ENCODE measurements around the gene RNF157. TPM values are rescaled to one million over a fixed set of nuclear protein-coding genes. Genes with fewer than 3 reads are reported as not detected.

RNF157 gene
- total and polyA plus RNA-seq, 3 experiments from 2014 or later = 10.7 to 13.9 (median 13.9) TPM

DNA sequence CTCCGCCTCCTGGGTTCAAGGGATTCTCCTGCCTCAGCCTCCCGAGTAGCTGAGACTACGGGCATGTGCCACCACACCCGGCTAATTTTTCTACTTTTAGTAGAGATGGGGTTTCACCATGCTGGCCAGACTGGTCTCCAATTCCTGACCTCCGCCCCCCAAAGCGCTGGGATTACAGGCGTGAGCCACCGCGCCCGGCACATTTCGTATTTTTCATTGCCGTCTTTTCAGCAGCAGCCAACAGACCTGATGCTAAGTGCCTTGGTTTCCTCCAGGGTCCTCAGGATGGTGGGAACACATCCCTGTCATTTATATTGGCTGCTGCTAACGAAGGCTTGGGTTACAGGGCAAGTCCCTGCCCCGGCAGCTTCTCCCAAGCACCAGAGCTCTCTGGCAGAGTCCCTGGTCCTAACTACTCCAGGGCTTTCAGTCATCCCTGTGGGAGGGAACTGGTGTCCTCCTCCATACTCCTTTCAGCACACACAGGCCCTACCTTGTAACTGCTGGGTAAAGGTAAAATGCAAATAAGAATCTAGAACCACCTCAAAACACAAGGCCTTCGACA is 1.5 kb upstream of the RNF157 start:
- Histone ChIP-seq H3K27me3 (ENCODE audit: insufficient read depth, low read length, poor library complexity, severe bottlenecking) (no peaks in the 10 kb centered on the region), H3K4me3 (ENCODE audit: low read length) (peak overlapping the region; percentile 49), H3K27ac (ENCODE audit: low read depth, low read length) (peak overlapping the region; percentile 55), H3K36me3 (ENCODE audit: insufficient read depth, low read length) (no peaks in the 10 kb centered on the region), H3K4me1 (ENCODE audit: insufficient read depth, low read length) (peaks cover 68% of the 10 kb centered on the region), H3K9me3 (ENCODE audit: low read length) (no peaks in the 10 kb centered on the region)
- Mint-ChIP-seq H3K27ac (peak overlapping the region in 5 of 8 donors; percentile 52 to 96 (median 93)), H3K4me3 (peak overlapping the region in 6 of 7 donors; percentile 84 to 94 (median 90)), H3K36me3 (peaks cover 0 to 2% (median 0%) of the 10 kb centered on the region in 3 donors), H3K4me1 (peaks cover 35 to 66% (median 65%) of the 10 kb centered on the region in 3 donors), H3K9me3 (peaks cover 0 to under 1% (median 0%) of the 10 kb centered on the region in 5 donors), H3K27me3 (no peaks in the 10 kb centered on the region)
- ChIA-PET POLR2A (interaction anchor here (1.0 to 2.1 kb wide), 7 partner anchors 10 to 61 kb away, joined by 3 to 19 read pairs (median 4); partner anchors contain the start of gene UBALD2), CTCF (interaction anchor here (1.9 kb wide), 2 partner anchors 37 to 62 kb away, joined by 4 to 8 read pairs; no protein-coding TSS in a partner anchor)
- DNase-seq = no peak

DNA sequence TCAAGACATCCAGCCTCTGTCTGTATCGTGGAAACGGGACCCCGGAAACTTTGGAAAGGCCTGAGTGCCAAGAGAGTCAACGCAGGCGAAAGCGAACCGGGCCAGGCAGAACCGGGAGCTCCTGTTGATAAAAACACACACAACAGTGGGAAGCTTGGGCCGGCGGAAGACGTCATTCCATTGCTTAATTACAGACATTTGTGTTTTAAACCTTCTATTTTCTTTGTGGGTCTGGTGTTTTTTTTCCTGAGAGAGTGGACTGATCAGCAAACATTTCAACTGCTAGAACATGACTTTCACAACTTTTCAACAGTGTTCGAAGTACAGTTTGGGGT is 878 bp upstream of the RNF157 start:
- Histone ChIP-seq H3K36me3 (ENCODE audit: insufficient read depth, low read length) (no peaks in the 10 kb centered on the region), H3K27me3 (ENCODE audit: insufficient read depth, low read length, poor library complexity, severe bottlenecking) (no peaks in the 10 kb centered on the region), H3K4me1 (ENCODE audit: insufficient read depth, low read length) (peaks cover 62% of the 10 kb centered on the region), H3K27ac (ENCODE audit: low read depth, low read length) (peak overlapping the region; percentile 55), H3K4me3 (ENCODE audit: low read length) (peak overlapping the region; percentile 49), H3K9me3 (ENCODE audit: low read length) (no peaks in the 10 kb centered on the region)
- peak overlapping the region; percentile 34 to 96 (median 90) for H3K27ac Mint-ChIP-seq
- no peaks in the 10 kb centered on the region for H3K27me3 Mint-ChIP-seq
- DNase-seq = no peak
- ChIA-PET POLR2A (interaction anchor here (1.0 to 2.1 kb wide), 7 partner anchors 11 to 60 kb away, joined by 3 to 19 read pairs (median 4); partner anchors contain the start of gene UBALD2), CTCF (interaction anchor here (0.9 to 1.9 kb wide), 3 partner anchors 23 to 61 kb away, joined by 3 to 8 read pairs (median 4); partner anchors contain the start of gene UBALD2)
- H3K36me3 Mint-ChIP-seq = peaks cover 0 to 2% (median 0%) of the 10 kb centered on the region in 3 donors
- H3K4me1 Mint-ChIP-seq = peaks cover 29 to 63% (median 62%) of the 10 kb centered on the region in 3 donors
- H3K9me3 Mint-ChIP-seq = peaks cover 0 to 4% (median 0%) of the 10 kb centered on the region in 5 donors
- H3K4me3 Mint-ChIP-seq = peak overlapping the region; percentile 84 to 94 (median 91)

DNA sequence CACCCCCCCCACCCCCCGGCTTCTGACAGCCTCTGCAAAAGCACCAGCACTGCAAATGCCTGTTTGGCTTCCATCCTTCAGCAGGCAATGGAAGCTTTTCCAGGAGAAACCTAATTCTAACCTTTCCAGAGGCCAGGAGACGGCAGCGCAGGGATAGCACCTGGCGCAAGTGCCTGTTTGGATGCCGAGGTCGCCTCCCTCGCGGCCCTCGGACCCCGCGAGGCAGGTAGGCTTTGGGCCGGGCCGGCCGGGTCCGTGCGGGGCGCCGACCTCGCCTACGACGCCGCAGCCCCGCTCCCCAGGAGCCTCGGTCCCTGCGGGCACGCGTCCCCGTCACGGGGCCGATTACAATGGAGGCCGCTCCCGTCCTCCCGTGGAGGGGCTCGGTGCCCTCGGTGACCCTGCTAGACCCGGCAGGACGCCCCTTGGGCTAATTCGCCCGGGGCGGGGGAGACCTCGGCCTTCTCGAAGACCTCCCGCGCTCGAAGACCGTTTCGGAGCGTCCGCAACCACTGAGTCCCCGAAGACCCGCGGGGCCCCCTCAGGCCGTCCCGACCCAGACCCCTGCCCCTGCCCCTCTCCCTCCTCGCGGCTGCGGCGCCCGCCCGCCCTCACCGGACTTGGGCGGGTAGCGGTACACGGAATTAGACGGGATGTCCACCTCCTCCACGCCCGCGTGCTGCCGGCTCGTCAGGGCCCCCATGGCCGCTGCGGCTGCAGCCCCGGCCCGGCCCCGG is 587 bp downstream of the RNF157 start:
- Mint-ChIP-seq H3K9me3 (peaks cover 0 to 4% (median 0%) of the 10 kb centered on the region in 5 donors), H3K4me3 (peak overlapping the region; percentile 76 to 91 (median 88)), H3K4me1 (peaks cover 30 to 63% (median 59%) of the 10 kb centered on the region in 3 donors), H3K36me3 (peaks cover 0 to 2% (median 0%) of the 10 kb centered on the region in 3 donors), H3K27ac (peak overlapping the region; percentile 57 to 94 (median 86)), H3K27me3 (no peaks in the 10 kb centered on the region)
- Histone ChIP-seq H3K4me1 (ENCODE audit: insufficient read depth, low read length) (peaks cover 49% of the 10 kb centered on the region), H3K36me3 (ENCODE audit: insufficient read depth, low read length) (no peaks in the 10 kb centered on the region), H3K27me3 (ENCODE audit: insufficient read depth, low read length, poor library complexity, severe bottlenecking) (no peaks in the 10 kb centered on the region), H3K9me3 (ENCODE audit: low read length) (no peaks in the 10 kb centered on the region), H3K4me3 (ENCODE audit: low read length) (peak overlapping the region; percentile 34), H3K27ac (ENCODE audit: low read depth, low read length) (peak overlapping the region; percentile 35)
- POLR2A ChIA-PET = interaction anchor here (0.6 to 2.4 kb wide), 4 partner anchors 17 to 29 kb away, joined by 4 to 28 read pairs (median 12); partner anchors contain the start of gene UBALD2
- CTCF ChIA-PET = interaction anchor here (1.2 to 1.9 kb wide), 2 partner anchors 16 to 59 kb away, joined by 4 read pairs; no protein-coding TSS in a partner anchor
- DNase-seq = peak in 1 of 5 donors; percentile 27

DNA sequence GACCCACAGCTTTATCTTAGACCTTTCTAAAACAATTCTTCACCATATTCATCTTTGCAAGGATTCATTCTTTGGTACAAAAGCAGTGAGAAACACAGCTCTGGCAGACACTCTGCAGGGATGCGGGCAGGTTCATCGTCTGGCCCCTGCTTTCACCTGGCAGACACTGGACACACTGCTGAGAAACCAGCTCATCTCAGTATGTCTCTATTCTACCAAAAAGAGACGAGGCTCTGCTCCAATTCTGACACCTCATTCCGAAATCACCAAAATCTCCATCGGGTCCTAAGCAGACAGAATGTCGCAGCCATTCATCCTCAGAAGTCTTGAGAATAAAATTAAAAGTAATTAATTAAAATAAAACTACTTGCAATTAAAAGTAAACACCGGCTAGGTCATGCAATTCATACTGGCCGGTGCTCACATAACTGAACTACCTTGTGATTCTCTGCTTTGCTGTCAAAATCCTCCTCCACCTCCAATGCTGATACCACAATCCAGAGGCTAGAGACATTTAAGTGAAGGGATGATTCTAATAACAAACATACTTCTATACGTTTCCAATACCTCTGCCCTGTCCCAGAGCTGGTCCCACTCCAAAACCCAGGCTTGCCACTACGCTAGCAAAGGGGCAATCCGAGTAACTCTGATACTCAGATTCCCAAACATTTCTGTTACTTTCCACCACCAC is 1.3 kb downstream of the RNF157 start:
- Histone ChIP-seq H3K9me3 (ENCODE audit: low read length) (no peaks in the 10 kb centered on the region), H3K36me3 (ENCODE audit: insufficient read depth, low read length) (no peaks in the 10 kb centered on the region), H3K4me3 (ENCODE audit: low read length) (peak overlapping the region; percentile 34), H3K4me1 (ENCODE audit: insufficient read depth, low read length) (peaks cover 47% of the 10 kb centered on the region), H3K27ac (ENCODE audit: low read depth, low read length) (peak overlapping the region; percentile 35), H3K27me3 (ENCODE audit: insufficient read depth, low read length, poor library complexity, severe bottlenecking) (no peaks in the 10 kb centered on the region)
- Mint-ChIP-seq H3K4me1 (peaks cover 37 to 67% (median 65%) of the 10 kb centered on the region in 3 donors), H3K4me3 (peak overlapping the region; percentile 70 to 91 (median 88)), H3K27ac (peak overlapping the region; percentile 57 to 94 (median 88)), H3K27me3 (no peaks in the 10 kb centered on the region), H3K36me3 (peaks cover 0 to 2% (median under 1%) of the 10 kb centered on the region in 3 donors), H3K9me3 (peaks cover 0 to 4% (median 0%) of the 10 kb centered on the region in 5 donors)
- ChIA-PET CTCF (interaction anchor here (1.1 to 1.9 kb wide), 6 partner anchors 8 to 118 kb away, joined by 3 to 6 read pairs (median 5); no protein-coding TSS in a partner anchor), POLR2A (interaction anchor here (0.6 to 3.3 kb wide), 6 partner anchors 7 to 459 kb away, joined by 3 to 28 read pairs (median 4); partner anchors contain the start of gene UBALD2)
- no peak for DNase-seq

DNA sequence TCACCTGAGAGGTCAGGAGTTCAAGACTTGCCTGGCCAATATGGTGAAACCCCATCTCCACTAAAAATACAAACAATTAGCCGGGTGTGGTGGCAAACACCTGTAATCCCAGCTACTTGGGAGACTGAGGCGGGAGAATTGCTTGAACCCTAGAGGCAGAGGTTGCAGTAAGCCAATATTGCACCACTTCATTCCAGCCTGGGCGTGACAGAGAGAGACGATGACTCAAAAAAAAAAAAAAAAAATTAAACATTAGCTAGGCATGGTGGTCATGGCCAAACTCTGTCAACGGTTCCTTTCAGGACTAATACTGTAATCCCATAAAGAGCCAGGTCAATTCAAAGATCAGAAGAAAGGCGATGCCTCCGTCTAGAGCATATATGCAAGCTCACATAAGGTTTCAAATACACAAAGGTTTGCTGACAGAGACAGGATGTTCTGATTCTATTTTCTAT is 2.4 kb downstream of the RNF157 start:
- Mint-ChIP-seq H3K9me3 (peaks cover 0 to 4% (median 0%) of the 10 kb centered on the region in 5 donors), H3K27ac (peak overlapping the region in 7 of 8 donors; percentile 57 to 88 (median 76)), H3K4me1 (peaks cover 40 to 68% (median 63%) of the 10 kb centered on the region in 3 donors), H3K4me3 (peak overlapping the region; percentile 3 to 91 (median 82)), H3K36me3 (peaks cover 0 to 3% (median 2%) of the 10 kb centered on the region in 3 donors), H3K27me3 (no peaks in the 10 kb centered on the region)
- Histone ChIP-seq H3K9me3 (ENCODE audit: low read length) (no peaks in the 10 kb centered on the region), H3K4me1 (ENCODE audit: insufficient read depth, low read length) (peaks cover 40% of the 10 kb centered on the region), H3K36me3 (ENCODE audit: insufficient read depth, low read length) (no peaks in the 10 kb centered on the region), H3K27me3 (ENCODE audit: insufficient read depth, low read length, poor library complexity, severe bottlenecking) (no peaks in the 10 kb centered on the region), H3K27ac (ENCODE audit: low read depth, low read length) (no peak overlapping the region), H3K4me3 (ENCODE audit: low read length) (peak overlapping the region; percentile 9)
- POLR2A ChIA-PET = interaction anchor here (0.6 to 3.3 kb wide), 7 partner anchors 9 to 145 kb away, joined by 3 to 28 read pairs (median 3); partner anchors contain the start of gene UBALD2
- CTCF ChIA-PET = interaction anchor here (0.9 to 1.9 kb wide), 7 partner anchors 9 to 117 kb away, joined by 3 to 6 read pairs (median 4); partner anchors contain the start of gene UBALD2
- DNase-seq = no peak

DNA sequence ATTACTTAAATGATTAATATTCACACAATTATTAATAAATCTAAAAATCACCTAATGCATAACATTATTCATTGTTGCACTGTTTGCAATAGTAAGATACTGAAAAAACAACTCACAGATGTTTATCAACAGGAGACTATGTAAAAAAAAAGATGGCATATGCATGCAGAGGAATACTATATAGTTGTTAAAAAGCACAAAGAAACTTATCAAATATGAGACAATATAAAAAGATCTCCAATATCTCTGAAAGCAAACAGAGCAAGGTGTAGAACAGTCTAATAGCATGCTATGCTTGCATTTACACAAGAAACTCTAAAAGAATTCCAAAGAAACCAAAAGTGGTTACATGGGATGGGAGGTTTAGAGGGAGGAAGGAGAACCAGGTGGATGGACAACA is 3.7 kb downstream of the RNF157 start:
- H3K27me3 Mint-ChIP-seq = no peaks in the 10 kb centered on the region
- DNase-seq = no peak
- no peaks in the 10 kb centered on the region for H3K9me3 ChIP-seq (ENCODE audit: low read length)
- peaks cover 0 to 4% (median 0%) of the 10 kb centered on the region in 5 donors for H3K9me3 Mint-ChIP-seq
- peak overlapping the region in 2 of 7 donors; percentile 29 to 47 for H3K4me3 Mint-ChIP-seq
- CTCF ChIA-PET = interaction anchor here (1.3 to 1.5 kb wide), 2 partner anchors 8 to 43 kb away, joined by 3 to 4 read pairs; no protein-coding TSS in a partner anchor
- H3K4me1 ChIP-seq (ENCODE audit: insufficient read depth, low read length) = peaks cover 29% of the 10 kb centered on the region
- POLR2A ChIA-PET = interaction anchor here (3.3 kb wide), 1 partner anchor 10 kb away, joined by 7 read pairs; no protein-coding TSS in a partner anchor
- H3K36me3 Mint-ChIP-seq = peaks cover 0 to 3% (median 2%) of the 10 kb centered on the region in 3 donors
- no peak overlapping the region for H3K27ac ChIP-seq (ENCODE audit: low read depth, low read length)
- H3K36me3 ChIP-seq (ENCODE audit: insufficient read depth, low read length) = no peaks in the 10 kb centered on the region
- no peak overlapping the region for H3K4me3 ChIP-seq (ENCODE audit: low read length)
- peak overlapping the region in 3 of 8 donors; percentile 33 to 58 (median 46) for H3K27ac Mint-ChIP-seq
- peaks cover 39 to 69% (median 58%) of the 10 kb centered on the region in 3 donors for H3K4me1 Mint-ChIP-seq
- H3K27me3 ChIP-seq (ENCODE audit: insufficient read depth, low read length, poor library complexity, severe bottlenecking) = no peaks in the 10 kb centered on the region

DNA sequence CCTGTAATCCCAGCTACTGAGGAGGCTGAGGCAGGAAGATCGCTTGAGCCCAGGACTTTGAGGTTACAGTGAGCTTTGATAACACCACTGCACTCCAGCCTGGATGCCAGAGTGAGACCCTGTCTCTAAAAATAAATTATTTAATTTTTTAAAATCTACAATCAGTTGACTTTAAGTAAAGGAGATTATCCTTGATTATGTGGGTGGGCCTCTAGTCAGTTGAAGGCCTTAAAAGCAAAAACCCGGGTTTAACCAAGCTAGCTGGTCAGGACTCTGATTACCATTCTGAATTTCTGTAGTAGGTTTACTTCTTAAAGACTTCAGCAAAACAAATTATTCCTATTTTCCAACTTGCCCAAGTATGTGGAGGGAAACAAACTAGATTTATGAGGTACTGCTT is 4.4 kb downstream of the RNF157 start:
- H3K36me3 ChIP-seq (ENCODE audit: insufficient read depth, low read length) = no peaks in the 10 kb centered on the region
- H3K27ac Mint-ChIP-seq = peak overlapping the region in 5 of 8 donors; percentile 11 to 68 (median 43)
- H3K9me3 ChIP-seq (ENCODE audit: low read length) = no peaks in the 10 kb centered on the region
- H3K27me3 ChIP-seq (ENCODE audit: insufficient read depth, low read length, poor library complexity, severe bottlenecking) = no peaks in the 10 kb centered on the region
- peaks cover 0 to 3% (median under 1%) of the 10 kb centered on the region in 3 donors for H3K36me3 Mint-ChIP-seq
- no peak overlapping the region for H3K4me3 Mint-ChIP-seq
- POLR2A ChIA-PET = interaction anchor here (3.3 kb wide), 1 partner anchor 11 kb away, joined by 7 read pairs; no protein-coding TSS in a partner anchor
- H3K27ac ChIP-seq (ENCODE audit: low read depth, low read length) = no peak overlapping the region
- H3K27me3 Mint-ChIP-seq = no peaks in the 10 kb centered on the region
- peaks cover 33 to 64% (median 54%) of the 10 kb centered on the region in 3 donors for H3K4me1 Mint-ChIP-seq
- peaks cover 0 to 4% (median 0%) of the 10 kb centered on the region in 5 donors for H3K9me3 Mint-ChIP-seq
- DNase-seq = no peak
- no peak overlapping the region for H3K4me3 ChIP-seq (ENCODE audit: low read length)
- H3K4me1 ChIP-seq (ENCODE audit: insufficient read depth, low read length) = peaks cover 23% of the 10 kb centered on the region
- CTCF ChIA-PET = interaction anchor here (0.7 to 1.5 kb wide), 5 partner anchors 9 to 115 kb away, joined by 3 to 4 read pairs (median 3); no protein-coding TSS in a partner anchor

Measured in CD8-positive, alpha-beta memory T cell (primary cell).